Erythroblast (primary cell): ENCODE data around the gene PTTG1.

Source experiments
- GATA1 ChIP-seq: IDR thresholded peaks from 2 replicates; pipeline ENCODE4 v1.6.1; 2011; ENCODE audit warnings: low read depth, mild to moderate bottlenecking, control low read depth, low read length, moderate library complexity
- POLR2A ChIP-seq: IDR thresholded peaks from 2 replicates; pipeline ENCODE4 v1.6.1; 2011; ENCODE audit warnings: mild to moderate bottlenecking, low read length

DNA sequence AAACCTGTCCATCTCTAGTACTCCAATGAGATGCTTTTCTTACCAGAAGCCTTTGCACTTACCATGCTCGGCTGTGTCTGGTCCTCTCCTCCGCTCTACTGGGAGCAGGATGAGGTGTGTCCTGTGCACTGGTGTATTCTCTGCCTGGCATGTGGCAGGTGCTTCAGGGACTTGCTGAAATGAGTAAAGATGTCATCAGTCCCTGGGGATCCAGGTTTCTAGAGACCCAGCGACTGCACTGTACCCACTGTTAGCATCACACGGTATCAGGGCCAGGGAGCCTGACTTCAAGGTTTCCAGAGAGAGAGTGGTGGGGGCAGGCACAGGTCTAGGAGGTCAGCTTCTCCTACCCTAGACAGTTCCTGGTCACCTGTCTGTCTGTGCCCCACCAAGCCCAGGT, 10.5 kb downstream of the PTTG1 start:
- no peak for TF ChIP-seq POLR2A
- no peak for TF ChIP-seq GATA1
